Neutrophil (primary cell): ENCODE measurements around the gene RUBCNL.
A peak's percentile ranks its signal among the peaks of the same experiment; 100 is the strongest.

Experiments used
- H3K27ac ChIP-seq: fragments of 200-600 bp; sonication (generic); 2 replicates; pipeline ENCODE4 v1.5.1; 2016; ENCODE audit warnings: mild to moderate bottlenecking, moderate library complexity
- H3K27me3 ChIP-seq: fragments of 200-600 bp; sonication (generic); 2 replicates; pipeline ENCODE4 v1.6.0; 2016; ENCODE audit warnings: mild to moderate bottlenecking
- H3K36me3 ChIP-seq: fragments of 200-600 bp; sonication (generic); 2 replicates; pipeline ENCODE4 v1.5.1; 2017
- H3K4me1 ChIP-seq, 2 experiments: fragments of 200-600 bp in 1 of 2; sonication (generic) in 1 of 2; 1 replicate in 1 of 2; 2 replicates in 1 of 2; pipeline versions ENCODE4 v1.5.1 to v1.6.1; 2013 to 2016; ENCODE audit warnings: low read depth in 1 of 2, low read length in 1 of 2, mild to moderate bottlenecking in 1 of 2, moderate library complexity in 1 of 2; ENCODE audit not compliant: control insufficient read depth in 1 of 2, insufficient read depth in 1 of 2
- H3K4me3 ChIP-seq, 2 experiments: fragments of 200-600 bp in 1 of 2; sonication (generic) in 1 of 2; 1 replicate in 1 of 2; 2 replicates in 1 of 2; pipeline ENCODE4 v1.5.1; 2013 to 2016; ENCODE audit warnings: low read depth in 1 of 2, low read length in 1 of 2, mild to moderate bottlenecking in 1 of 2, moderate library complexity in 1 of 2
- H3K9me3 ChIP-seq: fragments of 200-600 bp; sonication (generic); 2 replicates; pipeline ENCODE4 v1.5.1; 2016
- TF ChIP-seq, protein P1 (sequence below): fragments of 200-600 bp; sonication (generic); IDR thresholded peaks from 2 replicates; pipeline ENCODE4 v1.5.1; 2016; ENCODE audit warnings: antibody characterized with exemption

The RUBCNL gene

GRCh38 chr13:46332772-46333171 is 54.3 kb downstream of the RUBCNL start:
- Histone ChIP-seq H3K36me3 (no peaks in the 10 kb centered on the region), H3K27ac (peak overlapping the region; percentile 26), H3K4me1 (peaks cover 6 to 19% of the 10 kb centered on the region in 2 experiments), H3K4me3 (no peak overlapping the region), H3K9me3 (no peaks in the 10 kb centered on the region), H3K27me3 (no peaks in the 10 kb centered on the region)
- TF ChIP-seq, protein P1, sequence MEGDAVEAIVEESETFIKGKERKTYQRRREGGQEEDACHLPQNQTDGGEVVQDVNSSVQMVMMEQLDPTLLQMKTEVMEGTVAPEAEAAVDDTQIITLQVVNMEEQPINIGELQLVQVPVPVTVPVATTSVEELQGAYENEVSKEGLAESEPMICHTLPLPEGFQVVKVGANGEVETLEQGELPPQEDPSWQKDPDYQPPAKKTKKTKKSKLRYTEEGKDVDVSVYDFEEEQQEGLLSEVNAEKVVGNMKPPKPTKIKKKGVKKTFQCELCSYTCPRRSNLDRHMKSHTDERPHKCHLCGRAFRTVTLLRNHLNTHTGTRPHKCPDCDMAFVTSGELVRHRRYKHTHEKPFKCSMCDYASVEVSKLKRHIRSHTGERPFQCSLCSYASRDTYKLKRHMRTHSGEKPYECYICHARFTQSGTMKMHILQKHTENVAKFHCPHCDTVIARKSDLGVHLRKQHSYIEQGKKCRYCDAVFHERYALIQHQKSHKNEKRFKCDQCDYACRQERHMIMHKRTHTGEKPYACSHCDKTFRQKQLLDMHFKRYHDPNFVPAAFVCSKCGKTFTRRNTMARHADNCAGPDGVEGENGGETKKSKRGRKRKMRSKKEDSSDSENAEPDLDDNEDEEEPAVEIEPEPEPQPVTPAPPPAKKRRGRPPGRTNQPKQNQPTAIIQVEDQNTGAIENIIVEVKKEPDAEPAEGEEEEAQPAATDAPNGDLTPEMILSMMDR: no peak

DNA sequence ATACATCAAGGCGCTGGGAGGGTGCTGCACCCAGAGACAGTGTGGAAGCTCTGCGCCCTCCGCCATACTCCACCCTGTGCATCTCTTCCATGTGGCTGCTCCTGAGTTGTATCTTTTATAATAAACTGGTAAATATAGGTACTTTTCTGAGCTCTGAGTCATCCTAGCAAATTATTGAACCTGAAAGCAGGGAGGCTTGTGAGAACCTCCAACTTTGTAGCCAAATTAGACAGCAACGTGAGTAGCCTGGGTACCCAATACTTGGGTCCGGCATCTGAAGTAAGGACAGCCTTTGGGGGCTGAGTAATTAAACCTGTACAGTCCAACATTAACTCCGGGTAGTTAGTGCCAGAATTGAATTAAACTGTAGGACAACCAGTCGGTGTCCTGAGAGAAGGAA is 57.4 kb downstream of the RUBCNL start:
- Histone ChIP-seq H3K36me3 (no peaks in the 10 kb centered on the region), H3K9me3 (no peaks in the 10 kb centered on the region), H3K4me3 (no peak overlapping the region), H3K27me3 (no peaks in the 10 kb centered on the region), H3K27ac (no peak overlapping the region), H3K4me1 (peaks cover 6 to 17% of the 10 kb centered on the region in 2 experiments)
- TF ChIP-seq, protein P1: no peak

DNA sequence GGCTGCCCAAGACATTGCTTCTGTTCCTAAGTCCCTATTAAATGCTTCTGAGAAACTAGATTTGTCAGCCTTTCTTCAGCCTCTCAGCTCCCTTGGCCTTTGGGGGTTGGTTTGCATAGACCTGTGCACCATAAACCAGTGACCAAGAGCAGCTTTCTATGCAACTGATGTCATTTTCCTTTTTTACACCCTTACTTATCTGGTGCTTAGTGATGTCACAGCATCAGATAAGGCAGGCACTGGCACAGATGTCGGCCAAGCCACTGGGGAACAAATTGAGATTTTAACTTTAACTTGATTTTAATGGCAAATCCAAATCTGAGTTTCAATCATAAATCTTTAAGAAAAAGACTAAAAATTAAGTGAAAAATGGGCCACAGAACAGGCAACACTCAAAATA is 59.8 kb downstream of the RUBCNL start:
- Histone ChIP-seq H3K4me3 (no peak overlapping the region), H3K4me1 (peaks cover 0 to 5% of the 10 kb centered on the region in 2 experiments), H3K27ac (no peak overlapping the region), H3K36me3 (no peaks in the 10 kb centered on the region), H3K9me3 (no peaks in the 10 kb centered on the region), H3K27me3 (no peaks in the 10 kb centered on the region)
- TF ChIP-seq, protein P1: no peak

GRCh38 chr13:46324976-46325375 is 62.1 kb downstream of the RUBCNL start:
- Histone ChIP-seq H3K9me3 (no peaks in the 10 kb centered on the region), H3K36me3 (no peaks in the 10 kb centered on the region), H3K27ac (no peak overlapping the region), H3K27me3 (no peaks in the 10 kb centered on the region), H3K4me3 (no peak overlapping the region), H3K4me1 (peaks cover 16 to 17% of the 10 kb centered on the region in 2 experiments)
- TF ChIP-seq, protein P1: no peak

DNA sequence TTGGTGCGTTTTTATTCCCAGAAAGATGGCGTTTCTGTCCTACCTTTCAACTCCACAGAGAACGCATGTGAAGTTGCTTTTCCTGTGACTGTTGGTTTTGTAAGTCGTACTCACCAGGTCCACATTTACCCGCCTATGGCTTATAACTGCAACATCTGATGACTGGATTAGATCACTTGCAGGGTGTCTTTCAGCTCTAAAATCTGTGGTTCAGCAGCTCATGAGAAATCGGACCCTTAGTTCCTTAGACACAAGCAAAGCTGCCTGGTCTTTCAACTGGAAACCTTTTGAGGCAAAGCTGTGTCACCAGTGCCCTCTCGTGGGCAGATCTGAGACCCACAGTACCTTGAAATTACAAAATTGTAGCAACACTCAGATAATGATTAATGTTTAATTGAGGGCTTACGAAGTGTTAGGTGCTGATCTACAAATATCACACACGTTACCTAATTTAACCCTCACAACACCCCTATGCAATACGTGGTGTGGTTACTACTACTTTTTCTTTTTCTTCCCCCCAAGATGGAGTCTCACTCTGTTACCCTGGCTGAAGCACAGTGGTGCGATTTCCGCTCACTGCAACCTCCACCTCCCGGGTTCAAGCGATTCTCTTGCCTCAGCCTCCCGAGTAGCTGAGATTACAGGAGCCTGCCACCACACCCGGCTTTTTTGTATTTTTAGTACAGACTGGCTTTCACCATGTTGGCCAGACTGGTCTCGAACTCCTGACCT is 65.4 kb downstream of the RUBCNL start:
- H3K4me1 ChIP-seq: peaks cover 30 to 31% of the 10 kb centered on the region in 2 experiments
- no peak overlapping the region for H3K4me3 ChIP-seq
- no peaks in the 10 kb centered on the region for H3K27me3 ChIP-seq
- peak overlapping the region; percentile 71 for H3K27ac ChIP-seq
- TF ChIP-seq, protein P1: peak; percentile 80
- no peaks in the 10 kb centered on the region for H3K36me3 ChIP-seq
- H3K9me3 ChIP-seq: no peaks in the 10 kb centered on the region
